Activated effector memory CD4-positive, alpha-beta T cell treated with anti-CD3 and anti-CD28 coated beads, Interleukin-2, amount 50 U/mL, for 16 hours (primary cell): Measurements from ENCODE around the gene SELENON.
A peak's percentile ranks its signal among the peaks of the same experiment; 100 is the strongest.

Experiments
- DNase-seq: peaks from one replicate; pipeline ENCODE4 v3.0.0-alpha.2; 2020

The SELENON gene

DNA sequence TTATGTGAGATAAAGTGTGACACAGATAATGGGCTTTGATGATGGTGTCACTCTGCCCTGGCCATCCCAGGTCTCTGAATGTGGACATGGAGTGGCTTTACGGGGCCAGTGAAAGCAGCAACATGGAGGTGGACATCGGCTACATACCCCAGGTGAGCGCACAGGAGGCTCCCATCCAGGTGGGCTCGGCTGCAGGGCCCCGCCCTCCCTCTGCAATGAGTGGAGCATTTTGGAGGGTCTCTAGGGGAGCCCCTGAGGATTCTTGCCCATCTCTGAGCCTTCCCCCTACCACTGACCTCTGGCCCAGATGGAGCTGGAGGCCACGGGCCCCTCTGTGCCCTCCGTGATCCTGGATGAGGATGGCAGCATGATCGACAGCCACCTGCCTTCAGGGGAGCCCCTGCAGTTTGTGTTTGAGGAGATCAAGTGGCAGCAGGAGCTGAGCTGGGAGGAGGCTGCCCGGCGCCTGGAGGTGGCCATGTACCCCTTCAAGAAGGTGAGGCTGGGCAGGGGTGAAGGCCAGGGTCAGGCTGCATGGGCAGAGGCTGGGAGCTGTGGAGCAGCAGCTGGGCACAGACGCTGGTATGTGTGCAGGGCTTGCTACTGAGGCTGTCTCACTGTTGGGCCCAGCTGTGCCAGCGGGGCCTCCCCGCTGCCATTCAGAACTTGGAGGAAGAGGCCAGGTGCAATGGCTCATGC lies 11.5 kb downstream of the SELENON start:
- DNase-seq: peak; percentile 59

DNA sequence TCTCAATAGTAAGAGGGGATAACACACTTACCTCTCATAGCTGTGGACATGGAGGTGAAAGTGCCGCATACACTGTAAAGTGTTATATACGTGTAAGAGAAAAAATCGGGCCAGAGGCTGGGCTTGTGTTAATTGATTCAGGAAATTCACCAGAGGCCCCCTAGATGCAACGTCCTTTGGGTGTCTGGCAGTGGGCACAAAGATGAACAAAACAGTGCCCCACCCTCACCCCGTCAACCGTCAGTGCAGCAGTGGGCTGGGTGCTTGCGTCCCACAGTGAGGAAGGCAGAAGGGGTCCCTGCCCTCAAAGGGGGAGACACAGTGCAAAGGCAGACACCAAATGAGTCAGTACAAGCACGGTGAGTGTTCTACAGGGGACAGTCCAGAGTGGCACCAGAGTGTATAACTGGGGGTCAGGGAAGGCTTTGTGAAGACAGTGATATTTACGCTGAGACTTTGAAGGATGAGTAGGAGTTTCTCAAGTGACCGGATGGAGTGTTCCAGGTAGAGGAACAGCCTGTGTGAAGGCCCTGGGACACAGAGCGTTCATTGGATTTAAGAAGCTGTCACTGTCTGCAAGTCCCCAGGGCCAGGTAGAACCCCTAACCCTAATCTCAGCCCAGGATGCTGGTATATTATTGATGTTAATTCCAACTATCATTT lies 13.2 kb downstream of the SELENON start:
- peak; percentile 49 for DNase-seq

DNA sequence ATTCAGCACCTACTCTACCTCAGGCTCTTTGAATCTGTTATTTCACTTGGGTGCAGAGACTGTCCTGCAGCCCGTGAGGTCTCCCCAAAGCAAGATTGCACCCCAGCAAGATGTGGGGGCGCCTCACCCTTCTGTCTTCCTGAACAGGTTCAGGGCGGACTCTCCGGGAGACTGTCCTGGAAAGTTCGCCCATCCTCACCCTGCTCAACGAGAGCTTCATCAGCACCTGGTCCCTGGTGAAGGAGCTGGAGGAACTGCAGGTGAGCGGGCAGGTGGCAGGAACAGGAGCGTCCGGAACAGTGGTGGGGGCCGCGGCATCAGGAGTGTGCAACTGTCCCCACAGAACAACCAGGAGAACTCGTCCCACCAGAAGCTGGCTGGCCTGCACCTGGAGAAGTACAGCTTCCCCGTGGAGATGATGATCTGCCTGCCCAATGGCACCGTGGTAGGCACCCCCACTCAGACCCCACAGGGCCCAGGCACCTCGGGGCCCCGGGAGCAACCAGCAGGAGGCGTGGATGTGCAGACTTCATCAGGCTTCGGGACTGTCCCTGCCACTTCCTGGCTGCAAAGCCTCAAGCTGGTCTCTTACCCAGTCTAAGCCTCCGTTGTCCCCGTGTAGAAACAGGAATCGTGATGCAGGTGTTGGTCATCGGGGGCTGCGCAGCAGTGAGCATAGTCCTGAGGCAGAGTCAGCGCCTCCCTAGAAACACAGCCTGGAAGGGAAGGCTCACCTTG lies 13.9 kb downstream of the SELENON start:
- DNase-seq: no peak

DNA sequence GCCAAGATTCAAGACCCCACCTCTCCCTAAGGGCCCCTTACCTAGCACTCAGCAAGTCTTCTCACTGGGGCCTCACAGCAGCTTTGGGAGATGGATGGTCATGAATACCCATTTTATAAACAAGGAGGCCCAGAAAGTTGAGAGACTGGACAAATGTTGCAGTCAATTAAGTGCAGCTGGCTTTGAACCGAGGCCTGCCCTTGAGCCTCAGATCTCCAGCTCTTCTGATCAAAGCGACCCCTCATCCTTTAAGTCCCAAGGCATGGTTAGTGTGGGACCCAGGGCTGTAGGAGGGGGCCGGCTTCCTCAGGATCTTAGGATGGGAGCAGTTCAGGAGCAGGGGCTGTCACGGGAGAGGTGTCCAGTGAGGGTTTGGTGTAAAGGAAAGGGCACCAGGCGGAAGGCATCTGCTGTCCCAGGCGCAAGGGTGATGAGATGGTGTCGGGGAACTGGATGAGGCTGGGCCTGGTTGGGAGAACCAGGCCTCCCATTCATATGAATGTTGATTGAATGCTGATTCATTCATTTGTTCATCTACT lies 14.6 kb downstream of the SELENON start:
- peak; percentile 55 for DNase-seq

DNA sequence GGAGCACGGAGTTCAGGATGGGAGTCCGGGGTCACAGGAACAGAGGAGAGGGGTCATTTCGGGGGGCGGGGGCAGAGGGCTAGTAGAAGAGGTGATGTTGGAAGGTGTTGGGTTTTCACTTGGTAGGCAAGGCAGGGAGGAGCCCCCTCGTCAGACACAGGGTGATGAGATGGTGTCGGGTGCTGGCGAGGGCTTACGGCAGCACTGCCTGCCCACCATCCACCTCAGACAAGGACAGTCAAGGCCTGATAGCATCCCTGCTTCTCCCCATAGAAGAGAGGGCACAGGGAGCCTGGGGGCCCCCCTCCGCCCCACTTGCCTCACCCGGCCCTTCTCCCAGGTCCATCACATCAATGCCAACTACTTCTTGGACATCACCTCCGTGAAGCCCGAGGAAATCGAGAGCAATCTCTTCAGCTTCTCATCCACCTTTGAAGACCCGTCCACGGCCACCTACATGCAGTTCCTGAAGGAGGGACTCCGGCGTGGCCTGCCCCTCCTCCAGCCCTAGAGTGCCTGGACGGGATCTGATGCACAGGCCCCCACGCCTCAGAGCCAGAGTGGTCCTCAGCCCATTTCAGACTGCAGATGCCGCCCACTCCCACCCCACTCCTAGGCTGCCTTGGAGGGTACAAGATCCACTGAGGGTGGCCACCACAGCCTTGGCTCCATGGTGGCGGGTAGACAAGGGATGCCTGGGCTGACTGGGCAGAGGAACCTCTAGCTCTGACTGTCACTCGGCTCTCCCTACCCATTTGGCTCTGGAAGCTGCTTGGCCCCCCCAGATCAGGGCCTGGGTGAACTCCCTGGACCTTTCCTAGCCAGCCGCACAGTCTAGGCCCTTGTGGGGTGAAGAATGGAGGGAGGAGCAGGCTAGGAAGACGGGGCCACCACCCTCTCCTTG lies 15.5 kb downstream of the SELENON start:
- peak; percentile 49 for DNase-seq

DNA sequence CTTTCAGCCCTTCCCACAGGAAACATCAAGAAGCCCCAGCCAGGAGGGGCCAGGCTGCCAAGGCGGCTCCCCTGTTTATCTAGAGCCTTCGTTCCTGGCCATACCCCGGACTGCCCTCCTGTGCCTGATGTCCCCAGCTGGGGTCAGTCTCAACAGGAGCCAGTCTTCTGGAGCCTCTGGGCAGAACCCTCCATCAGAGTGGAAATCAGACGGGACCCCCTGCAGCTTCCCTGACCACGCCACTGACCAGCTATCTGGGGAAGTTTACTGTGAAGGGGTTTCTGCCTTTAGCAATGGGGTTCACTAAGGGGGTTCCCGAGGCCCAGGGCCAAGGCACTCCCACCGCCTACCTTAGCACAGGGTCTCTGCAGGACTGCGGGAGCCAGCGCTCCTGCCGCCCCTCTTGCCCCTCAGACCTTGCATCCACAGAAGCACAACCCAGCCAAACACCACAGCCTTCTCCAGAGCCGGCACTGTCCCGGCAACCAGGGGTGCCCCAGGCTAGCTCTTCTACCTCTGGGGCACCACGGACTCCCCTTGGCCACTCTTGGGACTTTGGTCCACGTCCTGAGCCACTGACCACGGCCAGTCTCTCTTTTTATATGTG lies 16.2 kb downstream of the SELENON start:
- no peak for DNase-seq

DNA sequence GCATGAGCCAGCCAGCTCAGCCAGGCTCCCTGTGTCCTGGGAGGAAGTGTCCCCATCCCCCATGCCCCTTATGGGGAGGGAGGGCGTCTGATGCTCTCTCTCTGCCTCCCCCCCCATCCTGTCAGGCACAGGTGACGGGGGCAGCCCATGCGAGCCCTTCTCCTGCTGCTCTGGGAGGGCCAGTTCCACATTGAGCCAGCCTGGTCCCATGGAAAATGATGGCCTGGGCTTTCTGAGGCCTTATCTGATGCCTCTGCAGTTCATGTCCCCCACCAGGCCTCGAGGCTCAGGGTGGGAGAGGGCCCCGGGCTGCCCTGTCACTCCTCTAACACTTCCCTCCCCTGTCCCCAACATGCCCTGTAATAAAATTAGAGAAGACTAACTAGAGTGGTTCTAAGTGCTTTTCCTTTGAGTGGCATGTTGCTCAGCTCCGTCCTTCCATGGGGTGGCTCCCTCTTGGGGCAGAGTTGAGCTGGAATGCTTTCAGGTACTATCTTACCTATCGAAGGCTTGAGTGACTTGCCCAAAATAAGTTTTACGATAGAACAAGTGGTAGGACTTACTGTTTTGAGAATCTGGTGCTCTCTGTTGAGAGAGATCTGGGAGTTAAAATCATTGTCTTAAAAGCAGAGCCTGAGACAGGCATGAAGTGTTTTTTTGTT lies 18.0 kb downstream of the SELENON start:
- DNase-seq: no peak

DNA sequence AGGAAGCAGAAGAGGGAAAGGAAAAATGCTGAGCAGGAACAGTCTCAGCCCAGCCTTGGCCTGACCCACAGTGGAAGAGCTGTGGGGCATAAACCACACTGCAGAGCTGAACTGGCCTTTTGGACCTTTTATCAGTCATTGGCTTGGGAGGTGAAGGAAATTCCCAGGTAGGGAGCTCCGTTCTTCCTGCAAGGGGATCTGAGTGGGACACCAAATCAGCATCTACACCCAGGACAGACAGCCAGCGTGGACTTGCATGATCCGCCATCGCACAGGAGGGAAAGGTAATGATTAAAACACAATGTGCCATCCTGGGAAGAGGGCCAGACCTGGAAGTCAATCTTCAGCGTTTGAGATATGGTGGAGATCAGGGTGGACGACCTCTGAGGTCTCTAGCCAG lies 18.6 kb downstream of the SELENON start:
- no peak for DNase-seq

DNA sequence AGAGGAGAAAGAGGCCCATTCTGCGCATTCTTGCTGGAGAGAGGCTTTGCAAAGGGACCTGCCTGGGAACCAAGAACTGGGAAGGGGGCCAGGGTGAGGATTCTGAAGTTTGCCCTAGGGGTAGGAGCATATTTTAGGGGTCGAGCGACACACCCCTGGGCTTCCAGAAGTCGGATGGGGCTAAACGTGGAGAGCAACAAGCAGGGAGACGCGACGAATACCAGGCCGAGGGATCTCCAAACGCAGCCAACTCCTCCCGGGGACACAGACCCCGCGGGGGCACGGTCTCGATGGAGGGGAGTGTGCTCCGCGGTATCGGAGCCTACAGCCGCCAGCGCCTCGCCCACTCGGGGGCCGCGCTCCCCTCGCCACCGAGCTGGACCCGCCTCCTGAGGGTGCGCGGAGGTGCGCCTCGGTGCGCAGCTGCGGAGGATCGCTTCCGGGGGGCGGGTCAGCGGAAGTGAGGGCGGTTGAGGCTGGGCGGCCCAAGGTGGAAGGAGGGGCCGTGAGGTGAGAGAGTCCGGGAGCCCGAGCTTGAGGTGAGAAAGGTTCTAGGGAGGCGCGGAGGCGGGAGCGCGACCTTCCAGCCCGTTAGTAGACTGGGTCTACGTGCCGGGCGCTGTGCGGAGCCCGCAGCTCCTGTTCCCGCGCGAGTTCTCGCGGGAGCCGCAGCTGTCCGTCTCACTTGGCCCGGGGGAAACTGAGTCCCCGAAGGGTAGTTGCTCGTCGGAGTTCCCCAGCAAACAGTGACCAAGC lies 19.7 kb downstream of the SELENON start, which contains the start of gene MTFR1L:
MTFR1L (plus strand) TSS at position 464 of the 756 bp plus-strand sequence. CDS start 3,151 bp downstream, outside the sequence.
- peak; percentile 98 for DNase-seq

DNA sequence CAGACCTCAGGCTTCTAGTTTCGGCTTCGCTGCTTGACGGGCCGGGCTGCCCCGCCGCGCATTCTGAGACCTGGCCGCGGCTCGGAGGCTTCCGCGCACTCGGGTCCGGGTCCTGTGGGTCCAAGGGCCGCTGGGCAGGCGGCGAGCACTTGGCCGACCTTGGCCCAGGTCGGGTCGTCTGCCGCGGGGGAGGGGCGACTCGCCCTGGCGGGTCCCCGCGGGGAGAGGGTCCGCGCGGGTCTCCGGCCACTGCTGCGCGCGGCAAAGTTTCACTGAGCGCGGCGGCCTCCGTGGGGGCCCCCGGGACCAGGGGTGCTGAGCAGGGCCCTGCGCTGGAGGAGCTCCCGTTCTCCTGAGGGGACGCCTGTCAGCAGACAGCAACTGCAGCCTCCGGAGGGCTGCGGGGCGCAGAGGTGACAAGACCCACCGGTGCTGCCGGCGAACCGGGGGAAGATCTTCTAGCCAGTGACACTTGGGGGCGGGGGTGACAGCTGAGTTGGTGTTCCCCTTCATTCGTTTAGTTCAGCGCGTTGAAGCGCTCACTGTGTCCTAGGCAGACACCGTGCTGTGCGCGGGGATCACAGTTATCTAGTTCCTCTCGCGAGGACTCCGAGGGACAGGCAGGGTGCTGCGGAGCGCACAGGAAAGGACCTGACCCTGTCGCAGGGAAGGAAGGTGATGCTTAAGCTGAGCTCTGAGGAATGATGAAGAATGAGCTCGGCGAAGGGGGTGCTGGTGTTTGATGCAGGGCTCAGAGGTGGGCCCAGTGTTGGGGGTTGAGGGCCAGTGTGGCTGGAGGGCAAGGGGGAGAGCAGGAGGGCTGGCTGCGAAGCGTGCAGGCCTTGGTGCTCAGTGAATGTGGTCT lies 20.5 kb downstream of the SELENON start:
- DNase-seq: peak; percentile 88

DNA sequence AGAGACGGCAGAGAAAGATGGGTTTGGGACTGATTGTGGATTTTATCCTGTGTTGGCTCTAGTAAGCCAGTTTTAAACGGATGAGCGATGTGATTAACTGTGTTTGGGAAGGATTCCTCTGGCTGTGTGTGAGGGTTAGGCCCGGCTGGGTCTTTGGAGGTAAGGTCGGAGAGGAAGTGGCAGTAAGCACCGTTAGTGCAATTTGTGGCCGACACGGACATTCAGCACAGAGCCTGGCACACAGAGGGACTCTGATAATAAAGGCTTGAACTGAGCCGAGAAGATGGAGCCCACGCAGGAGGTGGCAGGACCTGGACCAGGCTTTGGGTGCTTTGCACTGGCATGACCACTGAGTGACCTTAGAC lies 21.1 kb downstream of the SELENON start:
- no peak for DNase-seq

DNA sequence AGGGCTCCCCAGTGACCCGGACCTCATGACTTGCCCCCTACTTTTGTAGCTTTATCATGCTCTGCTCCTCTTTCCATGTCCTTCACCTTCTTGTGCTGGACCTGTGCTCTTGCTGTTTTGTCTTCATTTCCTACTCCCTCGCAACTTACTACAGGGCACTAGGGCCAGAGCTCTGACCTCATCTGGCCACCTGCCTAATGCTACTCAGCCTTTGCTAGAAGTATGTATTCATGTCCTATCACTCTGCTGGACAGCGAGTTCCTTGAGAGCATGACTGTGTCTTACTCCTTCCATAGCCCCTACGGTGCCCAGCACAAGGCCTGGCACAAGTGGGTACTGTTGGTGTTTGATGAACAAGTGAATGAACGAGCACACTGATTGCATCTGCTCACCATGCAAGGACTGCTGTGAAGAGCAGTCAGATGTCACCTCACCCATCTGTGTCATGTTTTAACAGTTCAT lies 21.7 kb downstream of the SELENON start:
- no peak for DNase-seq

DNA sequence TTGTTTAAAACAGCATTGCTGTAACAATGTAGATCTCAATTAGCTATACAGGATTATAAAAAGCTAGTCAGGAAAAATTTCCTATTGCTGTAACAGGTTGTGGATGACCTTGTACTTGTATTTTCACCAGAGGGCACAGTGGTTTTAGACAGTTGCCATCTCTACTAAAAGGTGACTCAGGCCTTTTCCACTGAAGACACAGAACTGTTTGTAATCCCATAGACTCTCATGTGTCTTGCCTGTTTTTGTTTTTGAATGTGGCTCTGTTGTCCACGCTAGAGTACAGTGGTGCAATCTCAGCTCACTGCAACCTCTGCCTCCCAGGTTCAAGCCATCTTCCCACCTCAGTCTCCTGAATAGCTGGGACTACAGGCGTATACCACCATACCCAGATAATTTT lies 25.6 kb downstream of the SELENON start:
- DNase-seq: no peak

DNA sequence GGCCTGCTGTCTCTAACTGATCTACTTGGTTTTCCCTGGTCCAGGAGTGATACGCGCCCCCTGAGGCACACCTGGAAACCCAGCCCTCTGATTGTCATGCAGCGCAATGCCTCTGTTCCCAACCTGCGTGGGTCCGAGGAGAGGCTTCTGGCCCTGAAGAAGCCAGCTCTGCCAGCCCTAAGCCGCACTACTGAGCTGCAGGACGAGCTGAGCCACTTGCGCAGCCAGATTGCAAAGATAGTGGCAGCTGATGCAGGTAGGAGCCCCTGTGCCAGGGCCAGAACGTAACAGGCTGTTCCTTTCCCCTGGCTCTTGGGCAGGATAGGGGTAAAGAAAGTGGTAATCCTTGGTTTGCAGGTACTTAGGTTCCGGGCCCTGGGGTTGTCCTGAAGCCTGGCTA lies 26.6 kb downstream of the SELENON start:
- DNase-seq: no peak

DNA sequence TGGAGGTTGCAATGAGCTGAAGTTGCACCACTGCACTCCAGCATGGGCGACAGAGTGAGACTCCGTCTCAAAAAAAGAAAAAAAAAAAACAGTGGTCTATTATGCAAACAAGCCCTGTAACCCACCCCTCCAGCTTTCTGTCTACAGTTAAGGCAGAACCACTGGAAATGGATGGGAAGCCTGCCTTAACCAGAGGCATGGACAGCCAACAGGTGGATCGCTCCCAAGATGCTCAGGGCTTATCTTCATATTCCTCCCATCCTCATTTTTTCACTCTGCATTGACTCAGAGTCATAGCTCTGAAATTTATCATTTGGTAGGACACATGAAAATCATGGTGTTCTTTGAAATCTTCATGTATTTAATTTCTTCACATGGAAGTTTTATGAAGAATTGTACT lies 28.5 kb downstream of the SELENON start:
- DNase-seq: no peak

DNA sequence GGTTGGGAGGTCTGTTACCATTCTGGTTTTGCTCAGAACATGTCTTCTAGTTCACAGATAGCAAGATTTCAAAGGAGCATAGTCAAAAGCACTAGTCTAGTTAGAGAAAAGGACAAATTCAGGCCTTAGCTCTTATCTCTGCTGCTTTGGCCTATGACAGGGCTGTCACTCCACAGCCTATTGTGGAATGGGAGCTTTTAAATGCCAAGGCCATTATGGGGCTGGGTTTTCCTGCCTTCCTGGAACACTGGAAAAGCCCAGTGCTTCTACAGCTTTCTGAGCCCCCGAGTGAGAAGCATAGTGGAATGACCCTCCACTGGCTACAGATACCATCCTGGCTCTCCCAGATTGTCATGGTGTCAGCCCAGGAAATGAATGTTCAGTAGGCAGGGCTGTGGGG lies 29.1 kb downstream of the SELENON start:
- DNase-seq: no peak

DNA sequence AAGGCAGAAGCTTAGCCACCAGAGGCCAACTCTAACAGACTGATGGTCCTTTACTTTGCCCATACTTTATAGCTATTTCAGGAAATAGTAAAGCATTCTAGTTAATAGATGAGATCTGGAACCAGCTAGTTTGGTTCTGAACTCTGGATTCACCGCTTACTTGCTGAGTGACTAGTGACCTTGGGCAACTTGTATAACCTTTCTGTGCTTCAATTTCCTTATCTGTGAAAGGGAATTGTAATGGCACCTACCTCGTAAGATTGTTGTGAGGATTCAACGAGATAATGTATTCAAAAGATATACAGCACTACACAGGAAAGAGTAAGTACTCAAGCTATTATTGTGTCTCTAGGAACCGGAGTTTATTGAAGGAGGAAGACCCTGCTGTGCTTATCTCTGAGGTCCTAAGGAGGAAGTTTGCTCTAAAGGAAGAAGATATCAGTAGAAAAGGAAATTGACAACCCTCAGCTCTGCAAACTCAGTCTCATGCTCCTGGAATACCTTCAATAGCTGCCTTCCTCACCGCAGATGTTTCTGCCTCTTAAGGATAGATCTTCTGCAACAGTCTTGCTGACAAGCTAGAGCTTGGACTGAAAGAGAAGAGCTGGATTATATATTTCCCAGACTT lies 31.7 kb downstream of the SELENON start:
- DNase-seq: no peak

DNA sequence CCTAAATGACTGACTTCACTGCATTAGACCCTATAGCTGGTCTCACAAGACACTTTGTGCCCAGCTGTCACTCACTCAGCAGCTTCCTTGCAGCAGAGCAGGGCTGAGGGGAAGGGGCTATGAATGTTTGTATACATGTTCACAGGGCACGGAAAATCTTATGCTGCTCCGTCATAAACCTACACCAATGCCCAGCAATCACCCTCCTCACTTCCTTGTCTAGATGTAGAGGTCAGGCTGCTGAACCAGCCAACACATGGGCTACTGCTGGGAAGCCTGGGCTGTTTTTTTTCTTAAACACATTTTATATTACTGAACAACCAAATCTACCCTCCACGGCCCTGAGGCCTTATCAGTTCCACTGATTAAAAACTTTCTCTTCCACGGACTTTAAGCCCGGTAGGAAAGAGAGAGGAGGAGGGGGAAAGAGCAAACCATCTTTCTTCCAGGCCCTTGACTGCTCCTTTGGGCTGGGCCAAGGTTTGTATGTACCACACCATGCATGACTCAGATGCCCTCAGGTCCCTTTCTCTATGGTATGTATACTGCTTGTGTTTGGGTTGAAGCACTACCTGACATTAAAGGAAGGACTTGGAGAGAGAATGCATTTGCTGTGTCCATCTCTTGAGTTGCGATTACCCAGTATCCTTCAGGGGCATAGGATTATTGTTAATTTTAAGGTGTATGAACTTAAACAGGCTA lies 32.5 kb downstream of the SELENON start:
- no peak for DNase-seq

DNA sequence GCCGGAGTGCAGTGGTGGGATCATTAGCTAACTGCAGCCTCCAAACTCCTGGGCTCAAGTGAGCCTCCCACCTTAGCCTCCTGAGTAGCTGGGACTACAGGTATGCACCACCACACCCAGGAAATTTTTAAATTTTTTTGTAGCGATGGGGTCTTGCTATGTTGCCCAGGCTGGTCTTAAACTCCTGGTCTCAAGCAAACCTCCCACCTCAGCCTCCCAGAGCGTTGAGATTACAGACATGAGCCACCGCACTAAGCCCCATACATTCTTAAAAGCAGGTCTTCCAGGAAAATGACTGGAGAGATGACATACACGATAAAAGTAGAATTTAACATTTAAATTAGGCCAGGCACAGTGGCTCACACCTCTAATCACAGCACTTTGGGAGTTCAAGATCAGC lies 33.2 kb downstream of the SELENON start:
- no peak for DNase-seq
